PC-9 (cell line): ENCODE measurements around the gene MLN. TPM values are rescaled to one million over a fixed set of nuclear protein-coding genes. Genes with fewer than 3 reads are reported as not detected.

Source experiments
- BruUV-seq: library from RNA; stranded (reverse); fragments of 400-500 nt; replicated peaks from 2 replicates; lab custom pipeline; 2021; lab: Mats Ljungman, UMichigan
- CTCF ChIA-PET: fragments of 300-600 bp; sonication (Branson Sonifier 250); formaldehyde crosslinking; loops from one replicate; lab custom pipeline; 2022; ENCODE audit warnings: antibody characterized with exemption; lab: Charles Lee
- POLR2A ChIA-PET: fragments of 300-600 bp; sonication (Branson Sonifier 250); formaldehyde crosslinking; loops from one replicate; lab custom pipeline; 2022; ENCODE audit warnings: antibody characterized with exemption; ENCODE audit not compliant: unreplicated experiment; lab: Charles Lee
- DNase-seq, 2 experiments: peaks; one replicate each; pipeline versions ENCODE4 v3.0.0 to v3.0.0-alpha.2; 2015 to 2022; ENCODE audit warnings: mixed read lengths in 1 of 2
- H2AFZ ChIP-seq: fragments of 200-600 bp; sonication (generic); 2 replicates; pipeline ENCODE4 v1.8.1; 2017; ENCODE audit warnings: antibody characterized with exemption
- H3F3A ChIP-seq: fragments of 200-600 bp; sonication (generic); 2 replicates; pipeline ENCODE4 v1.8.1; 2017; ENCODE audit warnings: antibody characterized with exemption, mild to moderate bottlenecking, low read depth; ENCODE audit not compliant: insufficient read depth
- H3K27ac ChIP-seq: fragments of 200-600 bp; sonication (generic); 2 replicates; pipeline ENCODE4 v1.6.1; 2016; ENCODE audit warnings: mixed run types
- H3K27me3 ChIP-seq: fragments of 200-600 bp; sonication (generic); 2 replicates; pipeline ENCODE4 v1.6.1; 2016; ENCODE audit warnings: low read depth, mixed run types; ENCODE audit not compliant: insufficient read depth
- H3K36me3 ChIP-seq: fragments of 200-600 bp; sonication (generic); 2 replicates; pipeline ENCODE4 v1.6.1; 2016; ENCODE audit warnings: low read depth, mixed run types
- H3K4me1 ChIP-seq: fragments of 200-600 bp; sonication (generic); replicated peaks from 2 replicates; pipeline ENCODE4 v1.6.1; 2016; ENCODE audit warnings: mixed run types; ENCODE audit not compliant: insufficient read depth
- H3K4me2 ChIP-seq: fragments of 200-600 bp; sonication (generic); 2 replicates; pipeline ENCODE4 v1.6.1; 2017; ENCODE audit warnings: mixed run types
- H3K4me3 ChIP-seq: fragments of 200-600 bp; sonication (generic); 2 replicates; pipeline ENCODE4 v1.6.1; 2016; ENCODE audit warnings: mixed run types
- H3K79me2 ChIP-seq: fragments of 200-600 bp; sonication (generic); 2 replicates; pipeline ENCODE4 v1.6.1; 2017; ENCODE audit warnings: low read depth, mixed run types
- H3K9me2 ChIP-seq: fragments of 200-600 bp; sonication (generic); 2 replicates; pipeline ENCODE4 v1.8.1; 2017; ENCODE audit warnings: mild to moderate bottlenecking; ENCODE audit not compliant: insufficient read depth
- H3K9me3 ChIP-seq: fragments of 200-600 bp; sonication (generic); 2 replicates; pipeline ENCODE4 v1.8.1; 2016; ENCODE audit warnings: low read depth; ENCODE audit not compliant: insufficient read depth
- H4K20me1 ChIP-seq: fragments of 200-600 bp; sonication (generic); 2 replicates; pipeline ENCODE4 v1.8.1; 2017; ENCODE audit not compliant: insufficient read depth
- CTCF ChIP-seq: fragments of 200-600 bp; sonication (generic); conservative IDR thresholded peaks from 2 replicates; pipeline ENCODE4 v1.6.1; 2017; ENCODE audit warnings: mixed run types, antibody characterized with exemption, mild to moderate bottlenecking, moderate library complexity
- EZH2 ChIP-seq: fragments of 200-600 bp; sonication (generic); IDR thresholded peaks from 2 replicates; pipeline ENCODE4 v1.8.0; 2017; ENCODE audit warnings: antibody characterized with exemption, low read depth
- intact Hi-C: fragments of 100-400 bp; cut with micrococcal nuclease; formaldehyde crosslinking; loops from one replicate; pipeline ENCODE4 v1.10.0; 2022; ENCODE audit not compliant: unreplicated experiment
- total RNA-seq: library from RNA; stranded (reverse); gene quantifications from 2 replicates; pipeline ENCODE4 v1.2.3, GENCODE V29; 2021

The MLN gene
- total RNA-seq, 1 experiment from 2014 or later, result not detected

GRCh38 chr6:33809594-33809993, 5.8 kb upstream of the MLN start:
- no peak overlapping the region for H3K4me3 ChIP-seq
- ChIA-PET CTCF (no interaction called here), POLR2A (no interaction called here)
- TF ChIP-seq EZH2, result no peak
- no peak for TF ChIP-seq CTCF
- no peaks in the 10 kb centered on the region for H3K9me3 ChIP-seq
- H2AFZ ChIP-seq, result no peak overlapping the region
- no peaks in the 10 kb centered on the region for H3K9me2 ChIP-seq
- no peaks in the 10 kb centered on the region for H3F3A ChIP-seq
- no peak overlapping the region for H3K4me2 ChIP-seq
- H4K20me1 ChIP-seq, result no peaks in the 10 kb centered on the region
- H3K4me1 ChIP-seq, result no peaks in the 10 kb centered on the region
- no peaks in the 10 kb centered on the region for H3K36me3 ChIP-seq
- intact Hi-C loops, result no loop called here
- no peaks in the 10 kb centered on the region for H3K79me2 ChIP-seq
- H3K27me3 ChIP-seq, result peaks cover 85% of the 10 kb centered on the region
- H3K27ac ChIP-seq, result no peak overlapping the region
- DNase-seq, result no peak
- no TSS peak for BruUV-seq

- no peaks in the 10 kb centered on the region for H4K20me1 ChIP-seq
- TF ChIP-seq EZH2 (no peak), CTCF (no peak)
- H2AFZ ChIP-seq, result no peak overlapping the region
- no peak overlapping the region for H3K4me3 ChIP-seq
- DNase-seq, result no peak
- ChIA-PET CTCF (no interaction called here), POLR2A (no interaction called here)
- no TSS peak for BruUV-seq
- H3K4me2 ChIP-seq, result no peak overlapping the region
- no peak overlapping the region for H3K27ac ChIP-seq
- H3F3A ChIP-seq, result no peaks in the 10 kb centered on the region
- no peaks in the 10 kb centered on the region for H3K9me2 ChIP-seq
- H3K36me3 ChIP-seq, result no peaks in the 10 kb centered on the region
- intact Hi-C loops, result no loop called here
- no peaks in the 10 kb centered on the region for H3K9me3 ChIP-seq
- peaks cover 86% of the 10 kb centered on the region for H3K27me3 ChIP-seq
- H3K79me2 ChIP-seq, result no peaks in the 10 kb centered on the region
- no peaks in the 10 kb centered on the region for H3K4me1 ChIP-seq
Observed at GRCh38 chr6:33808641-33809180, 4.9 kb upstream of the MLN start.

GRCh38 chr6:33807606-33808005, 3.8 kb upstream of the MLN start:
- H2AFZ ChIP-seq, result no peak overlapping the region

More at GRCh38 chr6:33807606-33808005, 3.8 kb upstream of the MLN start:
- Histone ChIP-seq H3K27ac (no peak overlapping the region), H3K4me1 (no peaks in the 10 kb centered on the region), H3K79me2 (no peaks in the 10 kb centered on the region), H3K4me3 (no peak overlapping the region), H3K9me3 (no peaks in the 10 kb centered on the region), H3K4me2 (no peak overlapping the region), H3K27me3 (peaks cover 90% of the 10 kb centered on the region), H3F3A (no peaks in the 10 kb centered on the region), H3K9me2 (no peaks in the 10 kb centered on the region), H3K36me3 (no peaks in the 10 kb centered on the region), H4K20me1 (no peaks in the 10 kb centered on the region)
- no TSS peak for BruUV-seq
- intact Hi-C loops, result no loop called here
- CTCF ChIA-PET, result no interaction called here
- POLR2A ChIA-PET, result no interaction called here
- no peak for TF ChIP-seq CTCF
- TF ChIP-seq EZH2, result no peak
- DNase-seq, result no peak
